Stimulated activated CD8-positive, alpha-beta memory T cell treated with anti-CD3 and anti-CD28 coated beads, Interleukin-7, amount 100 ng/mL, for 48 hours (primary cell): ENCODE data around the gene SLC8A1.

Source experiments
- DNase-seq, 2 donors: peaks; one replicate each; pipeline ENCODE4 v3.0.0-alpha.2; 2020; ENCODE audit warnings: low read depth in 1 of 2; ENCODE audit errors: extremely low read depth in 1 of 2

The SLC8A1 gene

GRCh38 chr2:40463112-40463511 lies 11.2 kb upstream of the SLC8A1 start:
- DNase-seq: no peak

GRCh38 chr2:40458271-40458794 lies 6.4 kb upstream of the SLC8A1 start:
- DNase-seq: no peak

- DNase-seq: no peak
Measured at GRCh38 chr2:40457837-40458236, 5.9 kb upstream of the SLC8A1 start.

GRCh38 chr2:40457366-40457765 lies 5.5 kb upstream of the SLC8A1 start:
- DNase-seq: no peak

- DNase-seq: no peak
Measured at GRCh38 chr2:40456926-40457325, 5.0 kb upstream of the SLC8A1 start.

- no peak for DNase-seq
Measured at GRCh38 chr2:40455661-40456060, 3.8 kb upstream of the SLC8A1 start.

GRCh38 chr2:40454321-40454720 lies 2.4 kb upstream of the SLC8A1 start:
- no peak for DNase-seq

- DNase-seq: no peak
Measured at GRCh38 chr2:40452786-40453185, 896 bp upstream of the SLC8A1 start.

- no peak for DNase-seq
Measured at GRCh38 chr2:40450796-40451430, 977 bp downstream of the SLC8A1 start.

- DNase-seq: no peak
Measured at GRCh38 chr2:40450066-40450795, 1.7 kb downstream of the SLC8A1 start.

GRCh38 chr2:40448476-40449079 lies 3.3 kb downstream of the SLC8A1 start:
- DNase-seq: no peak

GRCh38 chr2:40445467-40445866 lies 6.4 kb downstream of the SLC8A1 start:
- no peak for DNase-seq

- no peak for DNase-seq
Measured at GRCh38 chr2:40440835-40441234, 11.1 kb downstream of the SLC8A1 start.

- no peak for DNase-seq
Measured at GRCh38 chr2:40439473-40439872, 12.4 kb downstream of the SLC8A1 start.

GRCh38 chr2:40436093-40436475 lies 15.8 kb downstream of the SLC8A1 start:
- no peak for DNase-seq

- DNase-seq: no peak
Measured at GRCh38 chr2:40435426-40436092, 16.3 kb downstream of the SLC8A1 start.

- no peak for DNase-seq
Measured at GRCh38 chr2:40434731-40435271, 17.1 kb downstream of the SLC8A1 start.

GRCh38 chr2:40433736-40434135 lies 18.2 kb downstream of the SLC8A1 start:
- DNase-seq: no peak

- DNase-seq: no peak
Measured at GRCh38 chr2:40432921-40433483, 18.9 kb downstream of the SLC8A1 start.

- no peak for DNase-seq
Measured at GRCh38 chr2:40431600-40431955, 20.3 kb downstream of the SLC8A1 start.
